Activated naive CD4-positive, alpha-beta T cell treated with Interleukin-2 at 50 U/mL for 16 hours (primary cell): ENCODE data around the gene TFF1.

Experiments used
- DNase-seq: peaks from one replicate; pipeline ENCODE4 v3.0.0-alpha.2; 2020

TFF1 gene

GRCh38 chr21:42397746-42398394, 31.5 kb upstream of the TFF1 start:
- DNase-seq: no peak

DNA sequence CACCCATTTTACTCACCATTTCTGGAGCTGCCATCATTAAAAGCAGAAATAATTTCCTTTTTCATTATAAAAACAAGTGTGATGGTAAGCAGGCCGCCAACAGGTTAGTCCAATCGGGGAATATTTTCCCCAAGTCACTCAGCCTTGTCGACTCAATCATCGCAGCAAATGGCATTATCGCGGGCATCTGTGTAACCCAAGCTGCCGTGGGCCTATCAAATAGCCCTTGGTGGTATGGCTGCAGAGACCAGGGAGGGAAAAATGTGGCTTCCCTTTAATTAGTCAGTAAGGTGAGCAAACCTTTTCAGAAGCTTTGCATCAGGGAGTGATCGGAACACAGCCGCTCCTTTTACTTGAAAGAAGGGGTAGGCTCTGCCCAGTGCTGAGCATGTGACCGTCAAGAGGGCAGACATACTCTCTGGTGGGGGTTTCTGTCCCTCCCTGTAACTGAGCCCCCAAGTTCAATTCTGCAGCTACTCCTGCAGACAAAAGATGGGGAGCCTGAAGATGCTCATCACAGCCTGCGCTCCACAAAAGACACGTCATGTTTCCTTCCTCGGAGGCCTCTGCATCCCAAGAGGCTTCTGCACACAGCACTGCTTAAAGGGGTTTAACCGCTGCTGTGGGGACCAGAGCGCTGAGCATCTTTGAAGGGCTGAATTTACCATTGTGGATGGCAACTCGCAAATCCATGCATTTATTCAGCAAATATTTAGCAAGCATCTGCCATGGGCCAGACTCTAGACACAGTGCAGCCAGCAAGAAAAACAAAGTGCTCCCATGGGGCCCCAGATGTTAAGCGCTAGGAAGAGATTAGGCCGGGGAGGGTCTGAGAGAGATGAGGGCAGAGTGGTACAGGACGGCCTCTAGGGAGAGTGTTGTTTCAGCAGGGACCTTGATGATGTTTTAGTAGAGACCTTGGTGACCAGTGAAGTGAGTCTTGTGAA, 30.7 kb upstream of the TFF1 start:
- DNase-seq: no peak

DNA sequence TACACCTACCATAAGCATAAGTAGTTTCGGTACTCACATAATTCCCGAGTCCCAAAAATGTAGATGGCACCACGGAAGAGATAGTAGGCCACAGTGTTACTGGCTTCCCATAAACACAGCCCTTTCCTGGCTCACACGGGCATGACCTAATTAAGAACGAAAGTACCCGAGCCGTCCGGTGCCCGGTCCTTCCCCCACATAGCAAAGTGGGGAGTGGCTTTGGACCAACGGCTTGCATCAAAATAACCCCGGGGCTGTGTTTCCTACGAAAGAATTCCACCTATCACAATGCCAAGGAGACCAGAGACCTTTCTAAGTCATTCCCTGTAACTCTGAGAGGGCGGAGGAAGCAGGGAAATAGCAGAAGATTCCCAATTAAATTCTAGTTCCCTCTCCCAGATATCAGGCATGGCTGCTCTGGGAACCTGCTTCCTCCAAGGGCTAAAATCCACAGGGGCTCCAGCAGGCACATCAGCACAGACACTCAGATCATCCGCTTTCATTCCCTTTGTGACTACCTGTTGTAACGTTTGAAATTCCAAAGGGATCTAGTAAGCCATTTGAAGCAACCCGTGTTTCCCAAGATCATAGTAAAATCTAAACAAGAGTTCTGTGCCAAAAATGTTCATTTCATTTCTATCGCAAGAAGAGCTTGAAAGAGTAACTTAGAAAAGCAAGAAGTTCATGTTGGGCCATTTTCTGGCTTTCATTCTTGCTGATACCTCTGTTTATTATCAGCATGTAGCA, 29.7 kb upstream of the TFF1 start, which contains the start of gene TMPRSS3:
TSS of gene TMPRSS3 (minus strand) at position 148 of the 747 bp plus-strand sequence. CDS start 635 bp downstream, outside the sequence.
- DNase-seq: no peak

DNA sequence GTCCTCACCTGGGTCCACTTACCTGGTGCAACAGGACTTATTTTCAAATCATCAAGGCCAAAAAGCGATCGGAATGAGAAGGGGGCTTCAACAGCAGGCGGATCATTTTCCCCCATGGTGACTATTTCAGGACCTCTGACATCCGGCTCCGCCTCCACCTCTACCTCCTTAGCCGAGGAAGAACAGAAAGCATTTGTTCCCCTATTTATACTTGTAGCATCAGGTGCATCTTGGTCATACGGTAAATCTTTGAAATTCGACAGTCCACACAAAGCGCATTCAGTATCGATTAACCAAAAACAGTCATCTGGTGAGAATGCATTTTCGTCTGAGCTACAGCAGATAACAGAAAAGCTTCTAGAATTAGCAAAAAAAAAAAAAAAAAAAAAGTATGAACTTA, 29.0 kb upstream of the TFF1 start:
- DNase-seq: no peak

DNA sequence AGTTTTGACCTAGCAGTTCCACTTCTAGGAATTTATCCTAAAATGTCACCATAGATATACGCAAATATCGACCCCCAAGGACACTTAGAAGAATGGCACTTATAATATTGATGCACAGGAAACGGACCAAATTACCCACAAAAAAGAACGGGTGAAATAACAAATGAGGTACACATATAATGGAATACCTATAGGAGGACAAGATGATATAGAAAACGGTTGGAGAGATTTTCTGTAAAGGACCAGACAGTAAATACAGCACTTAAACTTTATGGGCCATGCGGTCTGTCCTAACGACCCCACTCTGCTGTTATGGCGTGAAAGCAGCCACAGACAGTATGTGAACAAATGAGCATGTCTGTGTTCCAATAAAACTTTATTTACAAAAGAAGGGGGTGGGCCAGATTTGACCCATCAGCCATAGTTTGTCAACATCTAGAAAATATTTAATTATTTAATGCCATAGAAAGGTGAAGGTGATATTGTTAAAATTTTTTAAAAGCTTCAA, 27.2 kb upstream of the TFF1 start:
- no peak for DNase-seq

GRCh38 chr21:42392731-42393442, 26.6 kb upstream of the TFF1 start:
- no peak for DNase-seq

DNA sequence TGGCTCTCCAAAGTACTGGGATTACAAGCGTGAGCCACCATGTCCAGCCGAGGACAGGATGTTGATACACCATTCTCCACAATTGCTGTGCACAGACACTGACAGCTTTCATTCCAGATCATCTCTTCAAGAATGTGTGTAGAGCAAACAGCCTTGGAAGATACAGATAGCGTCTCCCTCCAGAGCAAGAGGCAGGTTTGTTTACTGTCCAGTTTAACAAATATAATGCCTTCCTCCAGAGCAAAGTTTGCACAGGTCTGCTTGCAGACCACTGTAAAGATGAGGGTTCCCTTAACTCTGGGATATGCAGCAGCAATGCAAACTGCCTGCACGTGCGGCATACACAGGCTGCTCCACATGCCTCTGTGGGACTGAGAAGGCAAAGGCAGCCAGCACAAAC, 25.0 kb upstream of the TFF1 start:
- DNase-seq: no peak

- DNase-seq: no peak
Measured at GRCh38 chr21:42390696-42391095, 24.4 kb upstream of the TFF1 start.

DNA sequence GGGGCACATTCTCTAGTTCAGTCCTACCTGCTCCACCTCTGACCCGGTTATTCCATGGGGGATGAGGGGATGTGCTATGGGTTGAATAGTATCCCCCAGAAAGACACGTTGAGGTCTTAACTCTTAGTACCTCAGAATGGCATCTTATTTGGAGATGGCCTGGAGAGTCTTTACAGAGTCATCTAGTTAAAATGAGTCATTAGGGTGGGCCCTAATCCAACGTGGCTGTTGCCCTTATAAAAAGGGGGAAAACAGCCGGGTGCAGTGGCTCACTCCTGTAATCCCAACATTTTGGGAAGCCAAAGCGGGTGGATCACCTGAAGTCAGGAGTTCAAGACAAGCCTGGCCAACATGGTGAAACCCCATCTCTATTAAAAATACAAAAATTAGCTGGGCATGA, 23.9 kb upstream of the TFF1 start:
- no peak for DNase-seq

GRCh38 chr21:42389449-42389835, 23.1 kb upstream of the TFF1 start:
- DNase-seq: no peak

GRCh38 chr21:42388740-42389448, 22.6 kb upstream of the TFF1 start:
- no peak for DNase-seq

DNA sequence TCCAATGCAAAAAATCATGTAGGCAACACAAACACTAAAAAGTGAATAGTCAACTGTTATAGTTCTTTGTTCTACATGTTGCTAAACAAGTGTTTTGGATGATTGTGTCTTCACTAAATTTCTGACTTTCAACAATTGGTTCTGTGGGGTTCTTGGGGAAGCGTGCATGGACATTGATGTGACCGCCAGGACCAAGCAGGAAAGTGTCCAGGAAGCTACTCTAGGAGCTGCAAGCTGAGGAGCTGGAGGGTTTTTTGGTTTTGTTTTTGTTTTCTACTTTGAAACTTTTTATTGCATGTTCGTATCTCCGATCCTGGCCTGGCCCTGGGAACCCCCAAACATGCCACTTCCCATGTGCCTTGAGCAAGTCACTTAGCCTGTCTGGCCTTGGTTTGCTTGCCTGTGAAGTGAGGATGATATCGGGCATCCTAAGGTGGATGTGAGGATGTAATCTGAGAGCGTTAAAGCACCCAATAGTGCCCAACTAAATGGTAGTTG, 21.6 kb upstream of the TFF1 start:
- no peak for DNase-seq

- DNase-seq: no peak
Measured at GRCh38 chr21:42387164-42387563, 20.8 kb upstream of the TFF1 start.

- no peak for DNase-seq
Measured at GRCh38 chr21:42386034-42386591, 19.8 kb upstream of the TFF1 start.

DNA sequence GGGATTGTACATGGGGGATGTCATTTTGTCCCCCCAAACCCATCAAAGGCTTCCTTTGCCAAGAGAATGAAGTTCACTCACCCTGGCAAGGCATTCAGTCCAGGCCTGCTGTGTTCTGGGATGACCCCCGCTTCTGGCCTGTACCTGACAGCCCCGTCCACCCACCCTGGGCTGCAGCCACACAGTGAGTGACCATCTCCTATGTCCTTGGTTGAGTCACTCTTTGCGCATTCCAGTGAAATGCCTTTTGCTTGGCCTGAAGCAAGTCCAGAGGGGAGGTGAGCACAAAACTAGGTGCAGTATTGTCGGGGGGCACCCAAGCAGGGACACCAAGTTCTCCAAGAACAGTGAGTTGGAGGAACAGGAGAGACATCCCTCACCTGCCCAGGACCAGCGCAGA, 19.3 kb upstream of the TFF1 start:
- DNase-seq: no peak

- no peak for DNase-seq
Measured at GRCh38 chr21:42384989-42385388, 18.7 kb upstream of the TFF1 start.

- DNase-seq: no peak
Measured at GRCh38 chr21:42384156-42384945, 18.0 kb upstream of the TFF1 start.

DNA sequence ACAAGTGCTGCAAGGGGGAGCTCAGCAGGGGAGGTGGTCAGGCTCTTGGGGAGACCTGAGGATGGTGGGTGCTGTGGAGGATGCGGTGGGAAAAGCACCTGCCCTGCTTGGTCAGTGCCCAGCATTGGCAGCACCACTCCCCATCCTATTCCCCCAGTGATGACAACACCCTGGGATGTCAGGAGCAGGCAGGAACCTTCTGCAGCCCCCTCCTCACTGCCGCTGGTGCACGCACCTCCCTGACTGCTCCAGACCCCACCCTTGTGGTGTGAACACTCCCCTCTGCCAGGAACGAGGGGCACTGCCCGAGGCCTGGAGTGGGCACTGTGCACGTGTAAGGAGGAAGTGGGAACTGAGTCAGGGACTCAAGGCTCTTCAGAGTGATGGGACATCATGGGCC, 17.0 kb upstream of the TFF1 start:
- DNase-seq: no peak

DNA sequence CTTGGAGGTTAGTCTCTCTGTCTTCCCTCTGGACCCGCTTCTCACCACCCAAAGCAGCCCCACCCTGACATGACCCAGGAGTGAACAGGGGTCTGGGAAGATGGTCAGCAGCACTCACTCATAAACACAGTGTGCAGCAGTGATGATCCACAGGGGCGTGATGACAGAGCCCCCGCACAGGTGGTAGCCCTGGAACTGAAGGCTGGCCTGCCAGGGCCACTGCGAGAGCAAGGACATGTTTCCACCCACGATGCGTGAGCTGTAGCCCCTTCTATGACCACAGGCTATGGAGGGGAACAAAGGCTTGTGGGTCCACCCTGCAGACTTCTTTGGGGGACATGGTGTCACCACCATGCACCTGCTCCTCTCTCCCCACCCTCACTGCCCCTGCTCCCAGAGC, 16.6 kb upstream of the TFF1 start:
- DNase-seq: no peak

DNA sequence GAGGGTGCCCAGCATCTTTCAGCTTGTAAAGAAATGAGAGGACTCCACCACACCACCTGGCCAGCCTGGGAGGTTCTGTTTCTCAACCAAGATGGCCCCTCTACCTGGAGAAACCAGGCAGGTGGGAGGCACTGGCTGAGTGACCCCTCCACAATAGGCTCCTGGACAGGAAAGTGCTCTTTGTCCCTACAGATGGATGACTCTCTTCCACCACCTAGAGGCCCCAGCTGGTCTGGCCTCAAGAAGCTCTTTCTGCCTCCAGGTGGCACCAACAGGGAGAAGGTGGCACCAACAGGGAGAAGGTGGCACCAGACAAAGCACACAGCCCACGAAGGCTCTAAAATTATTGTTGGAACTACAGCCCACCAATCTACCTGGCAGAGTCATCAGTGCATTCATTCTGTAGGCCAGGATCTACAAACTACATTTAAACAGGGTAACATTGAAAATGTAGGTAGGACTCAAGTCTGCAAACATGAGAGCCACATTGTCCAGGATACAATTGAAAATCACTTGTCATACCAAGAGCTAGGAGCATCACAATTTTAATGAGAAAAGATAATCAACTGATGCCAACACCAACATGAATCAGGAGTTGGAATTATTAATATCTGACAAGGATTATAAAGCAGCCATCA, 15.1 kb upstream of the TFF1 start:
- peak; percentile 35 for DNase-seq
